GM12878 (cell line): ENCODE results near the gene NPAS2. TPM values are rescaled to one million over a fixed set of nuclear protein-coding genes. Genes with fewer than 3 reads are reported as not detected.

Source experiments
- ATAC-seq: fragments of 200-7000 bp; cut with Tn5 transposase; 3 replicates; pipeline ENCODE4 v1.9.1; 2020; ENCODE audit warnings: mild to moderate bottlenecking, moderate library complexity
- BruUV-seq: library from RNA; stranded (reverse); fragments of 400-500 nt; replicated peaks from 2 replicates; lab custom pipeline; 2021; lab: Mats Ljungman, UMichigan
- CTCF ChIA-PET: fragments of 300-600 bp; sonication (Branson Sonifier 250); formaldehyde crosslinking; extraction: SDS; loops from one replicate; lab custom pipeline; 2021; ENCODE audit warnings: inconsistent platforms; lab: Yijun Ruan, JAX
- POLR2A ChIA-PET: fragments of 350-600 bp; formaldehyde crosslinking; extraction: SDS; loops from one replicate; lab custom pipeline; 2021; ENCODE audit warnings: inconsistent platforms; lab: Charles Lee
- RAD21 ChIA-PET: fragments of 300-600 bp; sonication (Branson Sonifier 250); formaldehyde crosslinking; loops from one replicate; lab custom pipeline; 2023; ENCODE audit warnings: antibody characterized with exemption; ENCODE audit not compliant: unreplicated experiment; lab: Charles Lee
- SMC1A ChIA-PET: fragments of 300-600 bp; sonication (Branson Sonifier 250); formaldehyde crosslinking; loops from one replicate; lab custom pipeline; 2023; ENCODE audit not compliant: unreplicated experiment, uncharacterized antibody; lab: Charles Lee
- DNase-seq: peaks from one replicate; pipeline ENCODE4 v3.0.0-alpha.2; 2011; ENCODE audit warnings: low read depth, low spot score
- FAIRE-seq: peaks from 3 replicates; lab custom pipeline; 2011; peaks lifted over from hg19 to GRCh38; lab: Jason Lieb, UNC
- H2AFZ ChIP-seq: 2 replicates; pipeline ENCODE4 v1.6.0; 2011; ENCODE audit warnings: low read depth, low read length, control low read depth; ENCODE audit not compliant: control insufficient read depth
- H3K27ac ChIP-seq: 2 replicates; pipeline ENCODE4 v1.5.1; 2011; ENCODE audit warnings: control low read depth; ENCODE audit not compliant: control insufficient read depth, insufficient read depth
- H3K27me3 ChIP-seq, 2 experiments: replicated peaks in 1 of 2; 2 replicates each; pipeline versions ENCODE4 v1.6.0 to v1.6.1; 2011; ENCODE audit warnings: low read length in 1 of 2; ENCODE audit not compliant: control insufficient read depth in 2 of 2, insufficient read depth in 2 of 2
- H3K36me3 ChIP-seq, 2 experiments: 2 replicates each; pipeline ENCODE4 v1.5.1; 2011; ENCODE audit warnings: low read length in 1 of 2; ENCODE audit not compliant: control insufficient read depth in 2 of 2, insufficient read depth in 2 of 2
- H3K4me1 ChIP-seq: 2 replicates; pipeline ENCODE4 v1.6.1; 2011; ENCODE audit warnings: mild to moderate bottlenecking, low read length, moderate library complexity, mixed read lengths; ENCODE audit not compliant: control insufficient read depth, insufficient read depth
- H3K4me2 ChIP-seq: 2 replicates; pipeline ENCODE4 v1.6.0; 2011; ENCODE audit warnings: control low read depth; ENCODE audit not compliant: control insufficient read depth, insufficient read depth
- H3K4me3 ChIP-seq: fragments of 200-600 bp; sonication (generic); 2 replicates; pipeline ENCODE4 v1.5.1; 2016
- H3K79me2 ChIP-seq: 2 replicates; pipeline ENCODE4 v1.6.0; 2011; ENCODE audit warnings: low read length; ENCODE audit not compliant: control insufficient read depth, insufficient read depth
- H3K9ac ChIP-seq: 2 replicates; pipeline ENCODE4 v1.8.0; 2011; ENCODE audit warnings: low read length, control low read depth, mixed read lengths; ENCODE audit not compliant: control insufficient read depth, insufficient read depth
- H3K9me3 ChIP-seq: replicated peaks from 3 replicates; pipeline ENCODE4 v1.5.1; 2011; ENCODE audit warnings: mild to moderate bottlenecking, low read length; ENCODE audit not compliant: control insufficient read depth, insufficient read depth
- H4K20me1 ChIP-seq: 2 replicates; pipeline ENCODE4 v1.6.0; 2011; ENCODE audit not compliant: control insufficient read depth, insufficient read depth
- ATF3 ChIP-seq: IDR thresholded peaks from 2 replicates; pipeline ENCODE4 v1.6.1; 2011; ENCODE audit warnings: low read depth, mild to moderate bottlenecking, low read length, moderate library complexity, borderline replicate concordance; ENCODE audit errors: extremely low read depth
- ATF7 ChIP-seq: fragments of 450-650 bp; IDR thresholded peaks from 2 replicates; pipeline ENCODE4 v1.6.1; 2016; ENCODE audit warnings: low read depth, mild to moderate bottlenecking
- BCL11A ChIP-seq: IDR thresholded peaks from 2 replicates; pipeline ENCODE4 v1.6.1; 2011; ENCODE audit warnings: low read depth, low read length
- BCL3 ChIP-seq: IDR thresholded peaks from 2 replicates; pipeline ENCODE4 v1.6.1; 2011; ENCODE audit warnings: borderline replicate concordance, low read depth, mild to moderate bottlenecking, moderate library complexity, low read length; ENCODE audit not compliant: insufficient read depth, poor library complexity, severe bottlenecking
- CBX3 ChIP-seq: fragments of 200-600 bp; sonication (generic); IDR thresholded peaks from 2 replicates; pipeline ENCODE4 v1.6.1; 2016; ENCODE audit warnings: low read depth, borderline replicate concordance
- CHD4 ChIP-seq: fragments of 200-600 bp; sonication (generic); IDR thresholded peaks from 2 replicates; pipeline ENCODE4 v1.6.1; 2016; ENCODE audit warnings: mild to moderate bottlenecking
- EZH2 ChIP-seq: IDR thresholded peaks from 2 replicates; pipeline ENCODE4 v1.6.1; 2012; ENCODE audit warnings: low read depth, mild to moderate bottlenecking, control low read depth, inconsistent platforms, low read length, borderline replicate concordance; ENCODE audit not compliant: control insufficient read depth
- HCFC1 ChIP-seq: fragments of 150-350 bp; IDR thresholded peaks from 2 replicates; pipeline ENCODE4 v1.6.1; 2014; ENCODE audit warnings: low read length
- HDAC6 ChIP-seq: fragments of 200-600 bp; sonication (generic); IDR thresholded peaks from one replicate; pipeline ENCODE4 v1.8.0; 2017; ENCODE audit warnings: antibody characterized with exemption; ENCODE audit not compliant: unreplicated experiment
- KLF5 ChIP-seq: fragments of 450-650 bp; IDR thresholded peaks from 2 replicates; pipeline ENCODE4 v1.6.1; 2014; ENCODE audit warnings: mild to moderate bottlenecking; ENCODE audit not compliant: partially characterized antibody
- MTA3 ChIP-seq: IDR thresholded peaks from 2 replicates; pipeline ENCODE4 v1.6.1; 2012; ENCODE audit warnings: low read length, inconsistent platforms, borderline replicate concordance
- SP1 ChIP-seq: IDR thresholded peaks from one replicate; pipeline ENCODE4 v1.6.1; 2011; ENCODE audit warnings: low read depth, low read length
- SREBF2 ChIP-seq: IDR thresholded peaks from 2 replicates; pipeline ENCODE4 v1.6.1; 2012; ENCODE audit warnings: mild to moderate bottlenecking, low read length
- STAT3 ChIP-seq: IDR thresholded peaks from 2 replicates; pipeline ENCODE4 v1.6.1; 2011; ENCODE audit warnings: low read depth, low read length, improper control_type of control experiment
- WGBS: methylation state at CpG from one replicate; pipeline ENCODE4 v1.1.6; 2016; ENCODE audit warnings: low lambda C conversion rate; ENCODE audit not compliant: insufficient replicate concordance, insufficient coverage; ENCODE audit errors: missing lambda C conversion rate; 5-methylcytosine and 5-hydroxymethylcytosine counted together
- in situ Hi-C: fragments of 300-500 bp; cut with MboI; formaldehyde crosslinking; loops from 9 replicates; pipeline ENCODE4 v1.14.3; 2018; ENCODE audit warnings: mixed read lengths
- intact Hi-C: fragments of 100-400 bp; cut with micrococcal nuclease; formaldehyde crosslinking; loops from one replicate; pipeline ENCODE4 v1.14.2; 2022; ENCODE audit not compliant: unreplicated experiment
- polyA plus RNA-seq, 11 experiments: library from polyadenylated mRNA; depleted of rRNA in 4 of 11; unstranded in 6 of 11; stranded (reverse) in 5 of 11; fragments of >200 nt; fragmentation: Nextera tagmentation in 4 of 11; fragmentation: Illumina TruSeq in 1 of 11; extraction: Ambion mirVana in 4 of 11; extraction: Trizol in 1 of 11; gene quantifications; 1 replicate in 1 of 11; 2 replicates in 10 of 11; pipeline versions ENCODE4 v1.2.1 to v1.2.3, GENCODE V29; 2011 to 2016; ENCODE audit warnings: inconsistent platforms in 2 of 11, missing spikeins in 2 of 11, low read depth in 1 of 11
- total RNA-seq, 4 experiments: library from RNA; depleted of rRNA in 3 of 4; stranded (reverse); fragments of >200 nt in 3 of 4; fragmentation: Illumina TruSeq in 1 of 4; extraction: Trizol in 1 of 4; gene quantifications; 2 replicates each; pipeline versions ENCODE4 v1.2.1 to v1.2.3, GENCODE V29; 2013 to 2021
- TF ChIP-seq, protein P1 (sequence below): IDR thresholded peaks from 2 replicates; pipeline ENCODE4 v1.6.1; 2012; ENCODE audit warnings: low read length, inconsistent platforms
- TF ChIP-seq, protein P2 (sequence below): IDR thresholded peaks from 2 replicates; pipeline ENCODE4 v1.6.1; 2011; ENCODE audit warnings: mild to moderate bottlenecking, low read depth, low read length, moderate library complexity; ENCODE audit not compliant: insufficient replicate concordance

NPAS2 gene
- total and polyA plus RNA-seq, 10 of the 15 experiments (the other 5 are each of a cell fraction or from before 2014, with no cell fraction given): 0.08 TPM; not detected in 9

- no peaks in the 10 kb centered on the region; a peak in 1 of 4 replicates for H3K27me3 ChIP-seq
- H3K79me2 ChIP-seq: no peaks in the 10 kb centered on the region
- CTCF ChIA-PET: no interaction called here
- no peak for ATAC-seq
- in situ Hi-C loops: no loop called here
- intact Hi-C loops: no loop called here
- no peaks in the 10 kb centered on the region for H3K36me3 ChIP-seq
- H3K4me3 ChIP-seq: no peak overlapping the region
- RAD21 ChIA-PET: no interaction called here
- no peak overlapping the region for H3K4me2 ChIP-seq
- H4K20me1 ChIP-seq: no peaks in the 10 kb centered on the region
- H3K9ac ChIP-seq: no peak overlapping the region
- no peaks in the 10 kb centered on the region for H3K9me3 ChIP-seq
- no TSS peak for BruUV-seq
- WGBS: 36% methylated on average over 5 of the region's 5 CpGs
- POLR2A ChIA-PET: no interaction called here
- no peak for FAIRE-seq
- peaks cover 3% of the 10 kb centered on the region; the same call in 1 of the 2 replicates for H3K4me1 ChIP-seq
- DNase-seq: no peak
- TF ChIP-seq SREBF2: no peak
- TF ChIP-seq EZH2: no peak
- no peak for TF ChIP-seq MTA3
- TF ChIP-seq, protein P1, sequence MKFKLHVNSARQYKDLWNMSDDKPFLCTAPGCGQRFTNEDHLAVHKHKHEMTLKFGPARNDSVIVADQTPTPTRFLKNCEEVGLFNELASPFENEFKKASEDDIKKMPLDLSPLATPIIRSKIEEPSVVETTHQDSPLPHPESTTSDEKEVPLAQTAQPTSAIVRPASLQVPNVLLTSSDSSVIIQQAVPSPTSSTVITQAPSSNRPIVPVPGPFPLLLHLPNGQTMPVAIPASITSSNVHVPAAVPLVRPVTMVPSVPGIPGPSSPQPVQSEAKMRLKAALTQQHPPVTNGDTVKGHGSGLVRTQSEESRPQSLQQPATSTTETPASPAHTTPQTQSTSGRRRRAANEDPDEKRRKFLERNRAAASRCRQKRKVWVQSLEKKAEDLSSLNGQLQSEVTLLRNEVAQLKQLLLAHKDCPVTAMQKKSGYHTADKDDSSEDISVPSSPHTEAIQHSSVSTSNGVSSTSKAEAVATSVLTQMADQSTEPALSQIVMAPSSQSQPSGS: no peak
- no peak for TF ChIP-seq CBX3
- TF ChIP-seq ATF7: no peak
- TF ChIP-seq ATF3: no peak
- TF ChIP-seq HDAC6: no peak
- TF ChIP-seq CHD4: no peak
- TF ChIP-seq BCL11A: no peak
- TF ChIP-seq BCL3: no peak
- TF ChIP-seq KLF5: no peak
- TF ChIP-seq SP1: no peak
- TF ChIP-seq, protein P2, sequence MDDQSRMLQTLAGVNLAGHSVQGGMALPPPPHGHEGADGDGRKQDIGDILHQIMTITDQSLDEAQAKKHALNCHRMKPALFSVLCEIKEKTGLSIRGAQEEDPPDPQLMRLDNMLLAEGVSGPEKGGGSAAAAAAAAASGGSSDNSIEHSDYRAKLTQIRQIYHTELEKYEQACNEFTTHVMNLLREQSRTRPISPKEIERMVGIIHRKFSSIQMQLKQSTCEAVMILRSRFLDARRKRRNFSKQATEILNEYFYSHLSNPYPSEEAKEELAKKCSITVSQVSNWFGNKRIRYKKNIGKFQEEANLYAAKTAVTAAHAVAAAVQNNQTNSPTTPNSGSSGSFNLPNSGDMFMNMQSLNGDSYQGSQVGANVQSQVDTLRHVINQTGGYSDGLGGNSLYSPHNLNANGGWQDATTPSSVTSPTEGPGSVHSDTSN: no peak
- no peak for TF ChIP-seq STAT3
- TF ChIP-seq HCFC1: no peak
- no peak overlapping the region for H3K27ac ChIP-seq
- SMC1A ChIA-PET: no interaction called here
- H2AFZ ChIP-seq: no peak overlapping the region
Measured at GRCh38 chr2:100880036-100880435, 60.1 kb downstream of the NPAS2 start.
